Breast epithelium (tissue), 4 donors: ENCODE measurements around the gene CFAP300. TPM values are rescaled to one million over a fixed set of nuclear protein-coding genes. Genes with fewer than 3 reads are reported as not detected.

Experiments
- DNase-seq, 2 donors: peaks; one replicate each; pipeline ENCODE4 v3.0.0-alpha.2; 2019; ENCODE audit warnings: low spot score in 2 of 2
- H3K27ac ChIP-seq, 2 donors: fragments of 200-600 bp; sonication (generic) in 1 of 2; one replicate each; pipeline ENCODE4 v1.5.1; 2016 to 2019; ENCODE audit warnings: mild to moderate bottlenecking in 1 of 2
- H3K27me3 ChIP-seq, 2 donors: fragments of 200-600 bp; sonication (generic) in 1 of 2; one replicate each; pipeline versions ENCODE4 v1.5.1 to v1.6.0; 2017 to 2019; ENCODE audit warnings: control low read depth in 1 of 2, mild to moderate bottlenecking in 1 of 2
- H3K36me3 ChIP-seq: fragments of 200-600 bp; one replicate; pipeline ENCODE4 v1.5.1; 2019
- H3K4me1 ChIP-seq, 2 donors: fragments of 200-600 bp; sonication (generic); one replicate each; pipeline ENCODE4 v1.5.1; 2016 to 2019; ENCODE audit warnings: control low read depth in 1 of 2
- H3K4me3 ChIP-seq, 3 donors: fragments of 200-600 bp; sonication (generic); 1 replicate in 2 of 3; 2 replicates in 1 of 3; pipeline ENCODE4 v1.5.1; 2016 to 2019; ENCODE audit warnings: mild to moderate bottlenecking in 3 of 3, moderate library complexity in 2 of 3
- H3K9me3 ChIP-seq, 2 donors: fragments of 200-600 bp; sonication (generic) in 1 of 2; one replicate each; pipeline ENCODE4 v1.5.1; 2016 to 2019; ENCODE audit warnings: control low read depth in 1 of 2
- CTCF ChIP-seq, 3 donors: fragments of 450-650 bp; IDR thresholded peaks; one replicate each; pipeline ENCODE4 v1.5.1; 2016 to 2017; ENCODE audit warnings: antibody characterized with exemption in 3 of 3, mild to moderate bottlenecking in 3 of 3, moderate library complexity in 3 of 3
- POLR2A ChIP-seq: fragments of 450-650 bp; IDR thresholded peaks from one replicate; pipeline ENCODE4 v1.6.1; 2016; ENCODE audit warnings: antibody characterized with exemption, mild to moderate bottlenecking, moderate library complexity
- POLR2AphosphoS5 ChIP-seq, 3 donors: sonication (generic); formaldehyde crosslinking; IDR thresholded peaks; one replicate each; pipeline ENCODE4 v1.6.1; 2017; ENCODE audit warnings: antibody characterized with exemption in 3 of 3
- intact Hi-C: fragments of 100-400 bp; cut with DNase I; formaldehyde crosslinking; loops from one replicate; pipeline ENCODE4 v1.15.1; 2023; ENCODE audit warnings: low total_unique reads
- total RNA-seq, 3 donors: library from RNA; depleted of rRNA; stranded (reverse); fragments of >200 nt; gene quantifications; one replicate each; pipeline ENCODE4 v1.1.0, GENCODE V29; 2016

Gene CFAP300
- total RNA-seq, 3 donors from 2014 or later = 2.0 to 8.3 (median 4.4) TPM

DNA sequence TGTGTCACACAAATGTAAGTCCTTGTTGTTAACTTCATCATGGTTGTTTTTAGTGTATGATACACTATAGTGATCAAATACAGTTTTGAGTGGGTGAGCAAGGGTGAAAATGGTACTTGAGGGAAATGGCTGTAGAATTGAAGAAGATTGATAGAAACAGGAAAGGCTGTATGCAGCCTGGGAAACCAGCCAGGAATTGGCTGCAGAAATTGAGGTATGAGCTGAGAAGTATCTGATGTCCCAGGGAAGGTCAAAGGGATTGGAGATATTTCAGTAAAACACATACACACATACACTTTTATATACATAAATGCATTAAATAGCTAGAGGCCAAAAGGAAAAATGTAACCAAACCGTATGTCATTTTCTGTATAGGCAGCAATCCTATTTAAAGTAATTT, 49.9 kb downstream of the CFAP300 start:
- H3K36me3 ChIP-seq = no peaks in the 10 kb centered on the region
- no peak for DNase-seq
- H3K27me3 ChIP-seq = no peaks in the 10 kb centered on the region
- H3K9me3 ChIP-seq = no peaks in the 10 kb centered on the region
- no peaks in the 10 kb centered on the region for H3K4me1 ChIP-seq
- intact Hi-C loops = no loop called here
- no peak for TF ChIP-seq POLR2AphosphoS5 (IDR thresholded peaks at IDR 0.05)
- TF ChIP-seq POLR2A = no peak
- no peak for TF ChIP-seq CTCF (IDR thresholded peaks at IDR 0.05)
- H3K27ac ChIP-seq = no peak overlapping the region
- H3K4me3 ChIP-seq = no peak overlapping the region

GRCh38 chr11:102099755-102100154, 52.5 kb downstream of the CFAP300 start:
- Histone ChIP-seq H3K4me3 (no peak overlapping the region), H3K27ac (no peak overlapping the region), H3K9me3 (no peaks in the 10 kb centered on the region), H3K4me1 (no peaks in the 10 kb centered on the region), H3K36me3 (no peaks in the 10 kb centered on the region), H3K27me3 (no peaks in the 10 kb centered on the region)
- DNase-seq = no peak
- intact Hi-C loops = loop anchor here (10.0 kb wide), 1 partner anchor 75 kb away; no protein-coding TSS in a partner anchor
- no peak for TF ChIP-seq POLR2AphosphoS5 (IDR thresholded peaks at IDR 0.05)
- TF ChIP-seq CTCF (IDR thresholded peaks at IDR 0.05) = no peak
- TF ChIP-seq POLR2A = no peak

- Histone ChIP-seq H3K4me1 (no peaks in the 10 kb centered on the region), H3K36me3 (no peaks in the 10 kb centered on the region), H3K9me3 (no peaks in the 10 kb centered on the region), H3K27ac (peak overlapping the region; percentile 99 to 100), H3K4me3 (no peak overlapping the region), H3K27me3 (no peaks in the 10 kb centered on the region)
- TF ChIP-seq POLR2A = no peak
- TF ChIP-seq CTCF (IDR thresholded peaks at IDR 0.05) = no peak
- TF ChIP-seq POLR2AphosphoS5 (IDR thresholded peaks at IDR 0.05) = no peak
- no peak for DNase-seq
- intact Hi-C loops = loop anchor here (10.0 kb wide), 1 partner anchor 66 kb away; no protein-coding TSS in a partner anchor
These were observed 61.6 kb downstream of the CFAP300 start for GRCh38 chr11:102108734-102109440.

- peak; percentile 86 for DNase-seq
- TF ChIP-seq POLR2AphosphoS5 (IDR thresholded peaks at IDR 0.05) (peak; percentile 80 to 92 (median 83)), POLR2A (no peak), CTCF (IDR thresholded peaks at IDR 0.05) (peak in 1 of 3 donors; percentile 34)
- H3K4me3 ChIP-seq = peak within 1 kb of the TSS; percentile 94 to 100 (median 95)
- peak within 1 kb of the TSS; percentile 99 to 100 for H3K27ac ChIP-seq
- H3K9me3 ChIP-seq = no peaks in the 10 kb centered on the region
- no peaks in the 10 kb centered on the region for H3K27me3 ChIP-seq
- intact Hi-C loops = loop anchor here (10.0 kb wide), 2 partner anchors 65 to 145 kb away; no protein-coding TSS in a partner anchor
- no peaks in the 10 kb centered on the region for H3K36me3 ChIP-seq
- H3K4me1 ChIP-seq = no peaks in the 10 kb centered on the region
These were observed 62.9 kb downstream of the CFAP300 start, which contains the start of gene YAP1 for GRCh38 chr11:102109896-102110760. YAP1 (plus strand) TSS chr11:102110447; CDS start chr11:102110849, 402 bp downstream.

GRCh38 chr11:102110761-102111010, 63.4 kb downstream of the CFAP300 start:
- no peak for DNase-seq
- peak overlapping the region; percentile 94 to 100 (median 95) for H3K4me3 ChIP-seq
- peak overlapping the region; percentile 99 to 100 for H3K27ac ChIP-seq
- no peaks in the 10 kb centered on the region for H3K36me3 ChIP-seq
- no peaks in the 10 kb centered on the region for H3K27me3 ChIP-seq
- H3K9me3 ChIP-seq = no peaks in the 10 kb centered on the region
- no peaks in the 10 kb centered on the region for H3K4me1 ChIP-seq
- intact Hi-C loops = loop anchor here (10.0 kb wide), 1 partner anchor 144 kb away; no protein-coding TSS in a partner anchor
- no peak for TF ChIP-seq POLR2AphosphoS5 (IDR thresholded peaks at IDR 0.05)
- no peak for TF ChIP-seq POLR2A
- no peak for TF ChIP-seq CTCF (IDR thresholded peaks at IDR 0.05)
